ENCODE data around the gene LYRM7.

- TF ChIP-seq EZH2phosphoT487 (IDR thresholded peaks at IDR 0.05; ENCODE audit: borderline replicate concordance, low read length): no peak
- TF ChIP-seq, protein P1, sequence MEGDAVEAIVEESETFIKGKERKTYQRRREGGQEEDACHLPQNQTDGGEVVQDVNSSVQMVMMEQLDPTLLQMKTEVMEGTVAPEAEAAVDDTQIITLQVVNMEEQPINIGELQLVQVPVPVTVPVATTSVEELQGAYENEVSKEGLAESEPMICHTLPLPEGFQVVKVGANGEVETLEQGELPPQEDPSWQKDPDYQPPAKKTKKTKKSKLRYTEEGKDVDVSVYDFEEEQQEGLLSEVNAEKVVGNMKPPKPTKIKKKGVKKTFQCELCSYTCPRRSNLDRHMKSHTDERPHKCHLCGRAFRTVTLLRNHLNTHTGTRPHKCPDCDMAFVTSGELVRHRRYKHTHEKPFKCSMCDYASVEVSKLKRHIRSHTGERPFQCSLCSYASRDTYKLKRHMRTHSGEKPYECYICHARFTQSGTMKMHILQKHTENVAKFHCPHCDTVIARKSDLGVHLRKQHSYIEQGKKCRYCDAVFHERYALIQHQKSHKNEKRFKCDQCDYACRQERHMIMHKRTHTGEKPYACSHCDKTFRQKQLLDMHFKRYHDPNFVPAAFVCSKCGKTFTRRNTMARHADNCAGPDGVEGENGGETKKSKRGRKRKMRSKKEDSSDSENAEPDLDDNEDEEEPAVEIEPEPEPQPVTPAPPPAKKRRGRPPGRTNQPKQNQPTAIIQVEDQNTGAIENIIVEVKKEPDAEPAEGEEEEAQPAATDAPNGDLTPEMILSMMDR (IDR thresholded peaks at IDR 0.05; ENCODE audit: low read depth, low read length, poor library complexity, severe bottlenecking): no peak
Measured at GRCh38 chr5:131200560-131200959, 29.8 kb downstream of the LYRM7 start.
